NCI-H2227 (cell line): ENCODE results near the gene HLCS.

Experiments
- DNase-seq: peaks from one replicate; lab custom pipeline; 2025; ENCODE audit not compliant: unreplicated experiment; lab: John Stamatoyannopoulos, UW

HLCS gene

GRCh38 chr21:36728371-36729111 is 237.9 kb downstream of the HLCS start:
- DNase-seq, result no peak

GRCh38 chr21:36727866-36728265 is 238.6 kb downstream of the HLCS start:
- DNase-seq, result no peak

- no peak for DNase-seq
Observed at GRCh38 chr21:36725793-36726386, 240.6 kb downstream of the HLCS start.

- no peak for DNase-seq
Observed at GRCh38 chr21:36724660-36725059, 241.8 kb downstream of the HLCS start.

GRCh38 chr21:36723371-36723881 is 243.0 kb downstream of the HLCS start:
- DNase-seq, result no peak

- no peak for DNase-seq
Observed at GRCh38 chr21:36722370-36723368, 243.8 kb downstream of the HLCS start.

- DNase-seq, result no peak
Observed at GRCh38 chr21:36721817-36722216, 244.7 kb downstream of the HLCS start.

GRCh38 chr21:36719614-36720013 is 246.9 kb downstream of the HLCS start:
- DNase-seq, result no peak

- DNase-seq, result no peak
Observed at GRCh38 chr21:36718951-36719501, 247.4 kb downstream of the HLCS start.

- no peak for DNase-seq
Observed at GRCh38 chr21:36717976-36718375, 248.5 kb downstream of the HLCS start.

GRCh38 chr21:36716836-36717235 is 249.6 kb downstream of the HLCS start:
- DNase-seq, result no peak

- DNase-seq, result no peak
Observed at GRCh38 chr21:36716387-36716786, 250.1 kb downstream of the HLCS start.

- DNase-seq, result no peak
Observed at GRCh38 chr21:36713746-36714145, 252.7 kb downstream of the HLCS start.

GRCh38 chr21:36710729-36711048 is 255.8 kb downstream of the HLCS start:
- DNase-seq, result peak; percentile 30

- no peak for DNase-seq
Observed at GRCh38 chr21:36709868-36710728, 256.4 kb downstream of the HLCS start.

GRCh38 chr21:36709030-36709867 is 257.2 kb downstream of the HLCS start:
- peak; percentile 14 for DNase-seq

GRCh38 chr21:36708286-36709029 is 258.0 kb downstream of the HLCS start:
- no peak for DNase-seq

GRCh38 chr21:36707763-36708285 is 258.6 kb downstream of the HLCS start:
- no peak for DNase-seq
